Osteocyte (in vitro differentiated cells): Measurements from ENCODE around the gene PAPOLB. TPM values are rescaled to one million over a fixed set of nuclear protein-coding genes. Genes with fewer than 3 reads are reported as not detected.

Experiments
- DNase-seq: peaks from one replicate; pipeline ENCODE4 v3.0.0; 2021; ENCODE audit warnings: mixed read lengths; ENCODE audit not compliant: unreplicated experiment; ENCODE audit errors: extremely low spot score
- H3K27ac Mint-ChIP-seq: one replicate; pipeline ENCODE4 v1.8.0; 2021; ENCODE audit warnings: mild to moderate bottlenecking, mixed read lengths; ENCODE audit not compliant: unreplicated experiment
- H3K27me3 Mint-ChIP-seq: one replicate; pipeline ENCODE4 v1.8.0; 2021; ENCODE audit warnings: mixed read lengths; ENCODE audit not compliant: unreplicated experiment
- H3K36me3 Mint-ChIP-seq: one replicate; pipeline ENCODE4 v1.8.0; 2021; ENCODE audit warnings: mixed read lengths; ENCODE audit not compliant: unreplicated experiment
- H3K4me1 Mint-ChIP-seq: one replicate; pipeline ENCODE4 v1.8.0; 2021; ENCODE audit warnings: mixed read lengths; ENCODE audit not compliant: unreplicated experiment
- H3K4me3 Mint-ChIP-seq: one replicate; pipeline ENCODE4 v1.8.0; 2021; ENCODE audit warnings: mild to moderate bottlenecking, moderate library complexity, mixed read lengths; ENCODE audit not compliant: unreplicated experiment
- H3K9me3 Mint-ChIP-seq: one replicate; pipeline ENCODE4 v1.8.0; 2021; ENCODE audit warnings: mixed read lengths; ENCODE audit not compliant: unreplicated experiment
- CTCF ChIP-seq: fragments of 200-600 bp; sonication (generic); IDR thresholded peaks from 2 replicates; pipeline ENCODE4 v1.5.0; 2021; ENCODE audit warnings: antibody characterized with exemption, mild to moderate bottlenecking, moderate library complexity
- total RNA-seq: library from RNA; stranded (reverse); gene quantifications from 2 replicates; pipeline ENCODE4 v1.2.1, GENCODE V29; 2021

PAPOLB gene
- total RNA-seq, 1 donor from 2014 or later, result 0.13 TPM

- no peak overlapping the region for H3K27ac Mint-ChIP-seq
- no peaks in the 10 kb centered on the region for H3K9me3 Mint-ChIP-seq
- no peak for TF ChIP-seq CTCF
- H3K4me3 Mint-ChIP-seq, result no peak overlapping the region
- H3K4me1 Mint-ChIP-seq, result no peaks in the 10 kb centered on the region
- H3K36me3 Mint-ChIP-seq, result no peaks in the 10 kb centered on the region
- H3K27me3 Mint-ChIP-seq, result no peaks in the 10 kb centered on the region
- no peak for DNase-seq
These were observed 42.0 kb downstream of the PAPOLB start for GRCh38 chr7:4819560-4820404.

- TF ChIP-seq CTCF, result no peak
- Mint-ChIP-seq H3K27me3 (no peaks in the 10 kb centered on the region), H3K9me3 (peaks cover 5% of the 10 kb centered on the region), H3K4me1 (no peaks in the 10 kb centered on the region), H3K4me3 (no peak overlapping the region), H3K36me3 (no peaks in the 10 kb centered on the region), H3K27ac (no peak overlapping the region)
- DNase-seq, result no peak
These were observed 43.6 kb downstream of the PAPOLB start for GRCh38 chr7:4818000-4818794.

- Mint-ChIP-seq H3K4me3 (no peak overlapping the region), H3K4me1 (no peaks in the 10 kb centered on the region), H3K9me3 (peaks cover 13% of the 10 kb centered on the region), H3K27me3 (no peaks in the 10 kb centered on the region), H3K36me3 (no peaks in the 10 kb centered on the region), H3K27ac (no peak overlapping the region)
- TF ChIP-seq CTCF, result no peak
- DNase-seq, result no peak
These were observed 44.5 kb downstream of the PAPOLB start for GRCh38 chr7:4817178-4817901.

GRCh38 chr7:4816419-4817080 is 45.3 kb downstream of the PAPOLB start:
- no peak overlapping the region for H3K4me3 Mint-ChIP-seq
- H3K27ac Mint-ChIP-seq, result no peak overlapping the region
- H3K27me3 Mint-ChIP-seq, result no peaks in the 10 kb centered on the region
- no peak for DNase-seq
- H3K9me3 Mint-ChIP-seq, result peaks cover 13% of the 10 kb centered on the region
- H3K4me1 Mint-ChIP-seq, result no peaks in the 10 kb centered on the region
- TF ChIP-seq CTCF, result no peak
- no peaks in the 10 kb centered on the region for H3K36me3 Mint-ChIP-seq
